ENCODE results near the gene ADIPOQ. TPM values are rescaled to one million over a fixed set of nuclear protein-coding genes. Genes with fewer than 3 reads are reported as not detected.
A peak's percentile ranks its signal among the peaks of the same experiment; 100 is the strongest.
"Not testable (repeated sequence)": the region's sequence is repeated elsewhere in the genome, so short reads cannot be mapped to it uniquely, and the experiment has no call there.

The ADIPOQ gene
- total RNA-seq, 2 experiments from 2014 or later: not detected

- CTCF ChIA-PET: no interaction called here
Measured at GRCh38 chr3:186888569-186888968, 46.1 kb downstream of the ADIPOQ start.

DNA sequence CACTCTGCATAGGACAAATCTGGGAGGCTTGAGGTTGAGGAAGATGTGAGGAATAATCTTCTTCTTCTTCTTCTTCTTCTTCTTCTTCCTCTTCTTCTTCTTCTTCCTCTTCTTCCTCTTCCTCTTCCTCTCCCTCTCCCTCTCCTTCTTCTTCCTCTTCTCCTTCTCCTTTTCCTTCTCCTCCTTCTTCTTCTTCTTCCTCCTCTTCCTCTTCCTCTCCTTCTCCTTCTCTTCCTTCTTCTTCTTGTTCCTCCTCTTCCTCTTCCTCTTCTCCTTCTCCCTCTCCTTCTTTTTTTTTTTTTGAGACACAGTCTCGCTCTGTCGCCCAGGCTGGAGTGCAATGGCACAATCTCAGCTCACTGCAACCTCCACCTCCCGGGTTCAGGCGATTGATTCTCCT lies 47.2 kb downstream of the ADIPOQ start:
- H3K36me3 Mint-ChIP-seq (ENCODE audit: low read depth); DNase-seq; H3K4me3 Mint-ChIP-seq; CTCF ChIA-PET; H3K4me1 Mint-ChIP-seq (ENCODE audit: low read depth); ATAC-seq; H3K9me3 Mint-ChIP-seq (ENCODE audit: insufficient read depth); H3K27me3 Mint-ChIP-seq (ENCODE audit: low read depth); H3K27ac Mint-ChIP-seq; POLR2A ChIA-PET: not testable (repeated sequence)

More at GRCh38 chr3:186888569-186888968, 46.1 kb downstream of the ADIPOQ start:
- DNase-seq: no peak
- Mint-ChIP-seq H3K27me3 (ENCODE audit: low read depth) (peaks cover 8% of the 10 kb centered on the region), H3K36me3 (ENCODE audit: low read depth) (no peaks in the 10 kb centered on the region), H3K4me3 (no peak overlapping the region), H3K4me1 (ENCODE audit: low read depth) (peaks cover 5% of the 10 kb centered on the region), H3K27ac (no peak overlapping the region), H3K9me3 (ENCODE audit: insufficient read depth) (no peaks in the 10 kb centered on the region)
- ATAC-seq: no peak
- POLR2A ChIA-PET: no interaction called here

GRCh38 chr3:186890911-186891310 lies 48.4 kb downstream of the ADIPOQ start:
- Mint-ChIP-seq H3K4me1 (ENCODE audit: low read depth) (no peaks in the 10 kb centered on the region), H3K9me3 (ENCODE audit: insufficient read depth) (no peaks in the 10 kb centered on the region), H3K36me3 (ENCODE audit: low read depth) (no peaks in the 10 kb centered on the region), H3K4me3 (no peak overlapping the region), H3K27ac (no peak overlapping the region), H3K27me3 (ENCODE audit: low read depth) (peaks cover 8% of the 10 kb centered on the region)
- POLR2A ChIA-PET: no interaction called here
- CTCF ChIA-PET: no interaction called here
- no peak for DNase-seq
- ATAC-seq: no peak

- H3K27ac Mint-ChIP-seq; H3K4me3 Mint-ChIP-seq; H3K4me1 Mint-ChIP-seq (ENCODE audit: low read depth); ATAC-seq; H3K9me3 Mint-ChIP-seq (ENCODE audit: insufficient read depth); H3K36me3 Mint-ChIP-seq (ENCODE audit: low read depth); DNase-seq; POLR2A ChIA-PET; H3K27me3 Mint-ChIP-seq (ENCODE audit: low read depth): not testable (repeated sequence)
- CTCF ChIA-PET: interaction anchor here (0.7 kb wide), 1 partner anchor 257 kb away, joined by 3 read pairs; no protein-coding TSS in a partner anchor
Measured at GRCh38 chr3:186893071-186893470, 50.6 kb downstream of the ADIPOQ start.

DNA sequence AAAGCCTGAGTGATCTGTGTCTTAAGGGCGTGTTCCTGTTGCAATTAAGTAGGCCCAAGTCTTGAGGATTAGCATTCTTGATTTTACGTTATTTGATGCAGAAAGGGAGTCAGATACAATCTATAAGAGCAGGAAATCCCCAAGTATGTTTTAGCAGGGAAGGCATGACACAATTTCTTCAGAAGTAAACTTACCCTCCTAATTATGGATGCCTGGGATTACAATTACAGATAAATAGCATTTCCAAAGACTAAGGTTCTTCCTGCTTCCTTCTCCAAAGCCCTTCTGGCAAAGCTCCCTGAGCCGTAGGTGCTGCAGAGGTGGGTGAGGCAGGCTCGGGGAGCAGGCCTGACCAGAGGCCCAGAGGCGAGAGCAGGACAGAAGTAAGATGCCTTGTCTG lies 52.9 kb downstream of the ADIPOQ start:
- H3K4me1 Mint-ChIP-seq (ENCODE audit: low read depth): no peaks in the 10 kb centered on the region
- H3K27me3 Mint-ChIP-seq (ENCODE audit: low read depth): no peaks in the 10 kb centered on the region
- CTCF ChIA-PET: interaction anchor here (0.9 kb wide), 1 partner anchor 39 kb away, joined by 3 read pairs; no protein-coding TSS in a partner anchor
- no peaks in the 10 kb centered on the region for H3K9me3 Mint-ChIP-seq (ENCODE audit: insufficient read depth)
- POLR2A ChIA-PET: no interaction called here
- no peak overlapping the region for H3K27ac Mint-ChIP-seq
- ATAC-seq: no peak
- H3K4me3 Mint-ChIP-seq: no peak overlapping the region
- no peaks in the 10 kb centered on the region for H3K36me3 Mint-ChIP-seq (ENCODE audit: low read depth)
- DNase-seq: no peak

DNA sequence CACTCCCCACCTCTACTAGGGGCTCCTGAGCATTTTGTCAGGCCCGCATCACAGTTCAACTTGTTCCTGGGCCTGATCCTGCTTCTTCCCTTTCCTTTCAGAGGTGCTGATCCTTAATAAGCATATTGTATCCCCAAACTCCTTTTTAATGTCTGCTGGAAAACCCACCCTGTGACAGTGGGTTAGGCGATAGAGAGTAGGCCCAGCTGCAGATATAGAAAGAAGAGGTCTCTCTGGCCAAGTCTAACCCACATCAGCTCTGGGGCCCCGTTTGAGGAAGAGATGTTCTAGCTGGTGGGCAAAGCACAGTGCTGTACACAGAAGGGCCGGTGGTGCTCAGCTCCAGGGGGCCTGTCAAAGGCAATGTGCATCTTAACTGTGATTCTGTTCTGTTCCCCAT lies 53.5 kb downstream of the ADIPOQ start:
- peaks cover 5% of the 10 kb centered on the region for H3K4me1 Mint-ChIP-seq (ENCODE audit: low read depth)
- ChIA-PET POLR2A (no interaction called here), CTCF (interaction anchor here (0.9 kb wide), 1 partner anchor 39 kb away, joined by 3 read pairs; no protein-coding TSS in a partner anchor)
- no peak overlapping the region for H3K27ac Mint-ChIP-seq
- ATAC-seq: no peak
- no peak overlapping the region for H3K4me3 Mint-ChIP-seq
- no peaks in the 10 kb centered on the region for H3K36me3 Mint-ChIP-seq (ENCODE audit: low read depth)
- H3K9me3 Mint-ChIP-seq (ENCODE audit: insufficient read depth): no peaks in the 10 kb centered on the region
- H3K27me3 Mint-ChIP-seq (ENCODE audit: low read depth): no peaks in the 10 kb centered on the region
- no peak for DNase-seq

GRCh38 chr3:186896875-186897274 lies 54.4 kb downstream of the ADIPOQ start:
- ChIA-PET CTCF (interaction anchor here (0.7 kb wide), 1 partner anchor 48 kb away, joined by 4 read pairs; no protein-coding TSS in a partner anchor), POLR2A (no interaction called here)
- Mint-ChIP-seq H3K27ac (no peak overlapping the region), H3K27me3 (ENCODE audit: low read depth) (no peaks in the 10 kb centered on the region), H3K4me1 (ENCODE audit: low read depth) (peaks cover 11% of the 10 kb centered on the region), H3K9me3 (ENCODE audit: insufficient read depth) (no peaks in the 10 kb centered on the region), H3K36me3 (ENCODE audit: low read depth) (peaks cover 2% of the 10 kb centered on the region), H3K4me3 (no peak overlapping the region)
- ATAC-seq (no peak), DNase-seq (no peak)

GRCh38 chr3:186901135-186901734 lies 58.7 kb downstream of the ADIPOQ start:
- Mint-ChIP-seq H3K36me3 (ENCODE audit: low read depth) (peaks cover 32% of the 10 kb centered on the region), H3K27me3 (ENCODE audit: low read depth) (no peaks in the 10 kb centered on the region), H3K27ac (peak overlapping the region; percentile 74), H3K9me3 (ENCODE audit: insufficient read depth) (peaks cover 20% of the 10 kb centered on the region), H3K4me3 (no peak overlapping the region), H3K4me1 (ENCODE audit: low read depth) (peaks cover 18% of the 10 kb centered on the region)
- ChIA-PET CTCF (interaction anchor here (1.0 to 1.5 kb wide), 2 partner anchors 8 to 51 kb away, joined by 4 to 7 read pairs; no protein-coding TSS in a partner anchor), POLR2A (no interaction called here)
- ATAC-seq (no peak), DNase-seq (peak; percentile 30)

- H3K27me3 Mint-ChIP-seq (ENCODE audit: low read depth): no peaks in the 10 kb centered on the region
- ChIA-PET CTCF (interaction anchor here (1.3 kb wide), 1 partner anchor 29 kb away, joined by 4 read pairs; no protein-coding TSS in a partner anchor), POLR2A (no interaction called here)
Measured at GRCh38 chr3:186902154-186902553, 59.6 kb downstream of the ADIPOQ start.

GRCh38 chr3:186902713-186903112 lies 60.2 kb downstream of the ADIPOQ start:
- peaks cover 34% of the 10 kb centered on the region for H3K9me3 Mint-ChIP-seq (ENCODE audit: insufficient read depth)

More at GRCh38 chr3:186902154-186902553, 59.6 kb downstream of the ADIPOQ start:
- H3K36me3 Mint-ChIP-seq (ENCODE audit: low read depth): peaks cover 41% of the 10 kb centered on the region
- ATAC-seq (no peak), DNase-seq (no peak)
- peaks cover 22% of the 10 kb centered on the region for H3K4me1 Mint-ChIP-seq (ENCODE audit: low read depth)
- peaks cover 28% of the 10 kb centered on the region for H3K9me3 Mint-ChIP-seq (ENCODE audit: insufficient read depth)
- H3K27ac Mint-ChIP-seq: no peak overlapping the region
- H3K4me3 Mint-ChIP-seq: no peak overlapping the region

DNA sequence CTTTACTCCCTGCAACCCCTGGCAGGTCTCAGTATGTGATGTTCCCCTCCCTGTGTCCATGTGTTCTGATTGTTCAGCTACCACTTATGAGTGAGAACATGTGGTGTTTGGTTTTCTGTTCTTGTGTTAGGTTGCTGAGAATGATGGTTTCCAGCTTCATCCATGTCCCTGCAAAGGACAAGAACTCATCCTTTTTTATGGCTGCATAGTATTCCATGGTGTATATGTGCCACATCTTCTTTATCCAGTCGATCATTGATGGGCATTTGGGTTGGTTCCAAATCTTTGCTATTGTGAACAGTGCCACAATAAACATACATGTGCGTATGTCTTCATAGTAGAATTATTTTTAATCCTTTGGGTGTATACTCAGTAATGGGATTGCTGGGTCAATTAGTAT lies 61.2 kb downstream of the ADIPOQ start:
- H3K27ac Mint-ChIP-seq; DNase-seq; ATAC-seq; H3K27me3 Mint-ChIP-seq (ENCODE audit: low read depth); H3K4me3 Mint-ChIP-seq; POLR2A ChIA-PET; CTCF ChIA-PET: not testable (repeated sequence)
- peaks cover 35% of the 10 kb centered on the region for H3K4me1 Mint-ChIP-seq (ENCODE audit: low read depth)
- H3K9me3 Mint-ChIP-seq (ENCODE audit: insufficient read depth): peaks cover 37% of the 10 kb centered on the region
- H3K36me3 Mint-ChIP-seq (ENCODE audit: low read depth): peaks cover 57% of the 10 kb centered on the region

More at GRCh38 chr3:186902713-186903112, 60.2 kb downstream of the ADIPOQ start:
- Mint-ChIP-seq H3K4me3 (no peak overlapping the region), H3K36me3 (ENCODE audit: low read depth) (peaks cover 47% of the 10 kb centered on the region), H3K4me1 (ENCODE audit: low read depth) (peaks cover 27% of the 10 kb centered on the region), H3K27ac (no peak overlapping the region), H3K27me3 (ENCODE audit: low read depth) (no peaks in the 10 kb centered on the region)
- DNase-seq: no peak
- ChIA-PET POLR2A (no interaction called here), CTCF (interaction anchor here (1.3 kb wide), 1 partner anchor 29 kb away, joined by 4 read pairs; no protein-coding TSS in a partner anchor)
- no peak for ATAC-seq

GRCh38 chr3:186907075-186907474 lies 64.6 kb downstream of the ADIPOQ start:
- Mint-ChIP-seq H3K9me3 (ENCODE audit: insufficient read depth) (peaks cover 40% of the 10 kb centered on the region), H3K4me1 (ENCODE audit: low read depth) (peaks cover 39% of the 10 kb centered on the region), H3K36me3 (ENCODE audit: low read depth) (peaks cover 60% of the 10 kb centered on the region), H3K27ac (peak overlapping the region; percentile 54)
- ATAC-seq; POLR2A ChIA-PET; H3K4me3 Mint-ChIP-seq; H3K27me3 Mint-ChIP-seq (ENCODE audit: low read depth); DNase-seq: not testable (repeated sequence)
- CTCF ChIA-PET: interaction anchor here (0.8 kb wide), 1 partner anchor 321 kb away, joined by 3 read pairs; no protein-coding TSS in a partner anchor
